Adrenal gland (tissue), 5 donors: ENCODE results near the gene FAM89A.
"Not testable (repeated sequence)": the region's sequence is repeated elsewhere in the genome, so short reads cannot be mapped to it uniquely, and the experiment has no call there.

Experiments used
- CTCF ChIP-seq, 6 experiments: fragments of 450-650 bp in 4 of 6; fragments of 200-600 bp in 2 of 6; sonication (generic) in 1 of 6; IDR thresholded peaks; 1 replicate in 5 of 6; 2 replicates in 1 of 6; pipeline versions ENCODE4 v1.5.1 to v1.8.0; 2016 to 2021; ENCODE audit warnings: antibody characterized with exemption in 6 of 6, mild to moderate bottlenecking in 2 of 6, moderate library complexity in 1 of 6
- POLR2A ChIP-seq, 2 donors: fragments of 450-650 bp; IDR thresholded peaks; one replicate each; pipeline ENCODE4 v1.6.1; 2017; ENCODE audit warnings: antibody characterized with exemption in 2 of 2, mild to moderate bottlenecking in 2 of 2, moderate library complexity in 1 of 2
- donor health status: DM: no; HTN: no; CAD: no.

- not testable (repeated sequence) for TF ChIP-seq CTCF, POLR2A (IDR thresholded peaks at IDR 0.05)
Observed at GRCh38 chr1:231048419-231048818, 8.4 kb upstream of the FAM89A start.
